ENCODE measurements around the gene AFF3. TPM values are rescaled to one million over a fixed set of nuclear protein-coding genes. Genes with fewer than 3 reads are reported as not detected.

The AFF3 gene
- total RNA-seq, 1 donor from 2014 or later: 5.7 TPM

GRCh38 chr2:100006516-100006915 is 135.9 kb downstream of the AFF3 start:
- H3K27me3 Mint-ChIP-seq: no peaks in the 10 kb centered on the region
- H3K36me3 Mint-ChIP-seq (ENCODE audit: low read depth): peaks cover 1% of the 10 kb centered on the region
- H3K27ac Mint-ChIP-seq: no peak overlapping the region
- H3K4me1 Mint-ChIP-seq: no peaks in the 10 kb centered on the region
- H3K9me3 Mint-ChIP-seq: no peaks in the 10 kb centered on the region
- H3K4me3 Mint-ChIP-seq: no peak overlapping the region
- intact Hi-C loops (cut with micrococcal nuclease): no loop called here
- no peak for DNase-seq

- no peak for DNase-seq
- Mint-ChIP-seq H3K4me1 (peaks cover 6% of the 10 kb centered on the region), H3K27me3 (no peaks in the 10 kb centered on the region), H3K27ac (no peak overlapping the region), H3K9me3 (no peaks in the 10 kb centered on the region), H3K36me3 (ENCODE audit: low read depth) (peaks cover 1% of the 10 kb centered on the region), H3K4me3 (no peak overlapping the region)
- intact Hi-C loops (cut with micrococcal nuclease): loop anchor here (5.0 kb wide), 1 partner anchor 42 kb away; no protein-coding TSS in a partner anchor
These were observed 137.4 kb downstream of the AFF3 start for GRCh38 chr2:100004959-100005387.

- no peaks in the 10 kb centered on the region for H3K27me3 Mint-ChIP-seq
- intact Hi-C loops (cut with micrococcal nuclease): loop anchor here (5.0 kb wide), 1 partner anchor 43 kb away; no protein-coding TSS in a partner anchor
- H3K36me3 Mint-ChIP-seq (ENCODE audit: low read depth): peaks cover 1% of the 10 kb centered on the region
- H3K4me1 Mint-ChIP-seq: peaks cover 6% of the 10 kb centered on the region
- no peak overlapping the region for H3K4me3 Mint-ChIP-seq
- H3K9me3 Mint-ChIP-seq: no peaks in the 10 kb centered on the region
- no peak overlapping the region for H3K27ac Mint-ChIP-seq
- no peak for DNase-seq
These were observed 138.0 kb downstream of the AFF3 start for GRCh38 chr2:100004348-100004884.

GRCh38 chr2:100002059-100002458 is 140.3 kb downstream of the AFF3 start:
- no peak overlapping the region for H3K4me3 Mint-ChIP-seq
- no peaks in the 10 kb centered on the region for H3K27me3 Mint-ChIP-seq
- H3K27ac Mint-ChIP-seq: no peak overlapping the region
- no peak for DNase-seq
- H3K4me1 Mint-ChIP-seq: peaks cover 6% of the 10 kb centered on the region
- intact Hi-C loops (cut with micrococcal nuclease): loop anchor here (5.0 kb wide), 1 partner anchor 45 kb away; no protein-coding TSS in a partner anchor
- H3K36me3 Mint-ChIP-seq (ENCODE audit: low read depth): peaks cover 1% of the 10 kb centered on the region
- no peaks in the 10 kb centered on the region for H3K9me3 Mint-ChIP-seq

- H3K4me1 Mint-ChIP-seq: peaks cover 6% of the 10 kb centered on the region
- no peaks in the 10 kb centered on the region for H3K9me3 Mint-ChIP-seq
- H3K27ac Mint-ChIP-seq: peak overlapping the region; percentile 14
- peak overlapping the region; percentile 40 for H3K4me3 Mint-ChIP-seq
- DNase-seq: peak; percentile 59
- H3K27me3 Mint-ChIP-seq: no peaks in the 10 kb centered on the region
- intact Hi-C loops (cut with micrococcal nuclease): loop anchor here (5.0 kb wide), 1 partner anchor 46 kb away; no protein-coding TSS in a partner anchor
- peaks cover 1% of the 10 kb centered on the region for H3K36me3 Mint-ChIP-seq (ENCODE audit: low read depth)
These were observed 141.3 kb downstream of the AFF3 start for GRCh38 chr2:100000915-100001707.

- no peak overlapping the region for H3K27ac Mint-ChIP-seq
- H3K4me3 Mint-ChIP-seq: no peak overlapping the region
- intact Hi-C loops (cut with micrococcal nuclease): no loop called here
- H3K4me1 Mint-ChIP-seq: peaks cover 6% of the 10 kb centered on the region
- no peaks in the 10 kb centered on the region for H3K9me3 Mint-ChIP-seq
- H3K36me3 Mint-ChIP-seq (ENCODE audit: low read depth): peaks cover 1% of the 10 kb centered on the region
- DNase-seq: no peak
- no peaks in the 10 kb centered on the region for H3K27me3 Mint-ChIP-seq
These were observed 143.6 kb downstream of the AFF3 start for GRCh38 chr2:99998651-99999320.

GRCh38 chr2:99989905-99990304 is 152.5 kb downstream of the AFF3 start:
- Mint-ChIP-seq H3K4me3 (no peak overlapping the region), H3K36me3 (ENCODE audit: low read depth) (no peaks in the 10 kb centered on the region)

GRCh38 chr2:99988599-99988998 is 153.8 kb downstream of the AFF3 start:
- H3K4me3 Mint-ChIP-seq: no peak overlapping the region
- H3K9me3 Mint-ChIP-seq: no peaks in the 10 kb centered on the region
- intact Hi-C loops (cut with micrococcal nuclease): no loop called here
- peaks cover 2% of the 10 kb centered on the region for H3K27me3 Mint-ChIP-seq
- H3K4me1 Mint-ChIP-seq: no peaks in the 10 kb centered on the region
- no peak for DNase-seq
- no peaks in the 10 kb centered on the region for H3K36me3 Mint-ChIP-seq (ENCODE audit: low read depth)
- no peak overlapping the region for H3K27ac Mint-ChIP-seq

More at GRCh38 chr2:99989905-99990304, 152.5 kb downstream of the AFF3 start:
- Mint-ChIP-seq H3K27ac (no peak overlapping the region), H3K9me3 (no peaks in the 10 kb centered on the region), H3K4me1 (no peaks in the 10 kb centered on the region), H3K27me3 (peaks cover 2% of the 10 kb centered on the region)
- intact Hi-C loops (cut with micrococcal nuclease): no loop called here
- no peak for DNase-seq

- DNase-seq: no peak
- no peak overlapping the region for H3K4me3 Mint-ChIP-seq
- intact Hi-C loops (cut with micrococcal nuclease): no loop called here
- H3K36me3 Mint-ChIP-seq (ENCODE audit: low read depth): no peaks in the 10 kb centered on the region
- no peak overlapping the region for H3K27ac Mint-ChIP-seq
- peaks cover 2% of the 10 kb centered on the region for H3K27me3 Mint-ChIP-seq
- H3K9me3 Mint-ChIP-seq: no peaks in the 10 kb centered on the region
- H3K4me1 Mint-ChIP-seq: no peaks in the 10 kb centered on the region
These were observed 155.2 kb downstream of the AFF3 start for GRCh38 chr2:99987160-99987559.

- Mint-ChIP-seq H3K36me3 (ENCODE audit: low read depth) (no peaks in the 10 kb centered on the region), H3K27me3 (peaks cover 2% of the 10 kb centered on the region), H3K4me3 (no peak overlapping the region), H3K9me3 (no peaks in the 10 kb centered on the region), H3K27ac (no peak overlapping the region), H3K4me1 (no peaks in the 10 kb centered on the region)
- intact Hi-C loops (cut with micrococcal nuclease): no loop called here
- no peak for DNase-seq
These were observed 157.4 kb downstream of the AFF3 start for GRCh38 chr2:99984799-99985515.

GRCh38 chr2:99982744-99983143 is 159.6 kb downstream of the AFF3 start:
- Mint-ChIP-seq H3K27me3 (no peaks in the 10 kb centered on the region), H3K4me1 (no peaks in the 10 kb centered on the region), H3K36me3 (ENCODE audit: low read depth) (no peaks in the 10 kb centered on the region), H3K27ac (no peak overlapping the region), H3K9me3 (no peaks in the 10 kb centered on the region), H3K4me3 (no peak overlapping the region)
- intact Hi-C loops (cut with micrococcal nuclease): no loop called here
- DNase-seq: no peak

GRCh38 chr2:99981840-99982239 is 160.6 kb downstream of the AFF3 start:
- no peaks in the 10 kb centered on the region for H3K27me3 Mint-ChIP-seq
- no peak overlapping the region for H3K4me3 Mint-ChIP-seq
- no peaks in the 10 kb centered on the region for H3K4me1 Mint-ChIP-seq
- intact Hi-C loops (cut with micrococcal nuclease): no loop called here
- H3K27ac Mint-ChIP-seq: no peak overlapping the region
- H3K36me3 Mint-ChIP-seq (ENCODE audit: low read depth): no peaks in the 10 kb centered on the region
- DNase-seq: no peak
- no peaks in the 10 kb centered on the region for H3K9me3 Mint-ChIP-seq

- no peaks in the 10 kb centered on the region for H3K27me3 Mint-ChIP-seq
- DNase-seq: no peak
These were observed 162.2 kb downstream of the AFF3 start for GRCh38 chr2:99980176-99980575.

More at GRCh38 chr2:99980176-99980575, 162.2 kb downstream of the AFF3 start:
- Mint-ChIP-seq H3K27ac (no peak overlapping the region), H3K36me3 (ENCODE audit: low read depth) (no peaks in the 10 kb centered on the region), H3K4me3 (no peak overlapping the region), H3K4me1 (peaks cover 6% of the 10 kb centered on the region), H3K9me3 (no peaks in the 10 kb centered on the region)
- intact Hi-C loops (cut with micrococcal nuclease): no loop called here
